MCF 10A (cell line): ENCODE measurements around the gene HEXIM1. TPM values are rescaled to one million over a fixed set of nuclear protein-coding genes. Genes with fewer than 3 reads are reported as not detected.

Source experiments
- BruUV-seq: library from RNA; stranded (reverse); fragments of 400-500 nt; replicated peaks from 2 replicates; lab custom pipeline; 2021; lab: Mats Ljungman, UMichigan
- CTCF ChIA-PET: fragments of 300-600 bp; sonication (Branson Sonifier 250); formaldehyde crosslinking; extraction: SDS; loops from one replicate; lab custom pipeline; 2021; ENCODE audit warnings: antibody characterized with exemption, inconsistent platforms; lab: Yijun Ruan, JAX
- POLR2A ChIA-PET: fragments of 300-600, 350-650 bp; sonication (Branson Sonifier 250); formaldehyde crosslinking; extraction: SDS; loops from one replicate; lab custom pipeline; 2020; ENCODE audit warnings: antibody characterized with exemption, inconsistent platforms; lab: Yijun Ruan, JAX
- DNase-seq: peaks from one replicate; pipeline ENCODE4 v3.0.0-alpha.2; 2018; ENCODE audit not compliant: unreplicated experiment
- H3K27ac Mint-ChIP-seq: one replicate; pipeline ENCODE4 v1.8.0; 2022; ENCODE audit warnings: mild to moderate bottlenecking, low read depth, mixed read lengths; ENCODE audit not compliant: unreplicated experiment
- H3K27me3 Mint-ChIP-seq: one replicate; pipeline ENCODE4 v1.8.0; 2022; ENCODE audit warnings: mixed read lengths; ENCODE audit not compliant: insufficient read depth, unreplicated experiment
- H3K36me3 Mint-ChIP-seq: one replicate; pipeline ENCODE4 v1.8.0; 2022; ENCODE audit warnings: mild to moderate bottlenecking, moderate library complexity, mixed read lengths; ENCODE audit not compliant: insufficient read depth, unreplicated experiment
- H3K4me1 Mint-ChIP-seq: one replicate; pipeline ENCODE4 v1.8.0; 2022; ENCODE audit warnings: mixed read lengths; ENCODE audit not compliant: insufficient read depth, unreplicated experiment
- H3K4me3 Mint-ChIP-seq: one replicate; pipeline ENCODE4 v1.8.0; 2022; ENCODE audit warnings: mild to moderate bottlenecking, moderate library complexity, mixed read lengths; ENCODE audit not compliant: unreplicated experiment
- H3K9me3 Mint-ChIP-seq: one replicate; pipeline ENCODE4 v1.8.0; 2022; ENCODE audit warnings: mixed read lengths; ENCODE audit not compliant: unreplicated experiment
- intact Hi-C: fragments of 100-400 bp; cut with micrococcal nuclease; formaldehyde crosslinking; loops from 2 replicates; pipeline ENCODE4 v1.14.1; 2022
- total RNA-seq: library from RNA; stranded (reverse); gene quantifications from 2 replicates; pipeline ENCODE4 v1.2.3, GENCODE V29; 2022
- TF ChIP-seq, protein P1 (sequence below): fragments of 200-600 bp; IDR thresholded peaks from one replicate; pipeline ENCODE4 v1.8.0; 2022; ENCODE audit warnings: antibody characterized with exemption, mild to moderate bottlenecking; ENCODE audit not compliant: unreplicated experiment

Gene HEXIM1
- total RNA-seq, 1 experiment from 2014 or later = 26.7 TPM

DNA sequence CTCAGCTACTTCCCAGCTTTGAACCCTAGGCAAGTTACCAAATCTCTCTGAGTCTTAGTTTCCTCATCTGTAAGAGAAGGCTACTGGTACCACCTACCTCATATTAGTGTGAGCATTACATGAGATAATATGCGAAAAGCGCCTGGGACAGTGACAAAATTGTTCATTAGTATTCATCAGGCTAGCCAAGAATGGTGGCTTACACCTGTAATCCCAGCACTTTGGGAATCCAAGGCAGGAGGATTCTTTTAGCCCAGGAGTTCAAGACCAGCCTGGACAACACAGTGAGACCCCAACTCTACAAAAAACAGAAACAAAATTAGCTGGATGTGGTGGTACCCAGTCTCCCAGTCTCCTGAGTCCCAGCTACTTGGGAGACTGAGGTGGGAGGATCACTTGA is 19.3 kb upstream of the HEXIM1 start:
- no TSS peak for BruUV-seq
- Mint-ChIP-seq H3K4me3 (peak overlapping the region; percentile 23), H3K4me1 (peaks cover 42% of the 10 kb centered on the region), H3K27ac (no peak overlapping the region), H3K9me3 (no peaks in the 10 kb centered on the region), H3K27me3 (no peaks in the 10 kb centered on the region), H3K36me3 (peaks cover 10% of the 10 kb centered on the region)
- TF ChIP-seq, protein P1, sequence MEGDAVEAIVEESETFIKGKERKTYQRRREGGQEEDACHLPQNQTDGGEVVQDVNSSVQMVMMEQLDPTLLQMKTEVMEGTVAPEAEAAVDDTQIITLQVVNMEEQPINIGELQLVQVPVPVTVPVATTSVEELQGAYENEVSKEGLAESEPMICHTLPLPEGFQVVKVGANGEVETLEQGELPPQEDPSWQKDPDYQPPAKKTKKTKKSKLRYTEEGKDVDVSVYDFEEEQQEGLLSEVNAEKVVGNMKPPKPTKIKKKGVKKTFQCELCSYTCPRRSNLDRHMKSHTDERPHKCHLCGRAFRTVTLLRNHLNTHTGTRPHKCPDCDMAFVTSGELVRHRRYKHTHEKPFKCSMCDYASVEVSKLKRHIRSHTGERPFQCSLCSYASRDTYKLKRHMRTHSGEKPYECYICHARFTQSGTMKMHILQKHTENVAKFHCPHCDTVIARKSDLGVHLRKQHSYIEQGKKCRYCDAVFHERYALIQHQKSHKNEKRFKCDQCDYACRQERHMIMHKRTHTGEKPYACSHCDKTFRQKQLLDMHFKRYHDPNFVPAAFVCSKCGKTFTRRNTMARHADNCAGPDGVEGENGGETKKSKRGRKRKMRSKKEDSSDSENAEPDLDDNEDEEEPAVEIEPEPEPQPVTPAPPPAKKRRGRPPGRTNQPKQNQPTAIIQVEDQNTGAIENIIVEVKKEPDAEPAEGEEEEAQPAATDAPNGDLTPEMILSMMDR = no peak
- ChIA-PET CTCF (interaction anchor here (0.6 to 1.6 kb wide), 5 partner anchors 19 to 68 kb away, joined by 3 to 12 read pairs (median 5); partner anchors contain the start of gene HEXIM1), POLR2A (interaction anchor here (1.0 to 3.5 kb wide), 8 partner anchors 11 to 80 kb away, joined by 3 to 10 read pairs (median 6); partner anchors contain the start of gene NMT1)
- intact Hi-C loops = no loop called here
- no peak for DNase-seq

DNA sequence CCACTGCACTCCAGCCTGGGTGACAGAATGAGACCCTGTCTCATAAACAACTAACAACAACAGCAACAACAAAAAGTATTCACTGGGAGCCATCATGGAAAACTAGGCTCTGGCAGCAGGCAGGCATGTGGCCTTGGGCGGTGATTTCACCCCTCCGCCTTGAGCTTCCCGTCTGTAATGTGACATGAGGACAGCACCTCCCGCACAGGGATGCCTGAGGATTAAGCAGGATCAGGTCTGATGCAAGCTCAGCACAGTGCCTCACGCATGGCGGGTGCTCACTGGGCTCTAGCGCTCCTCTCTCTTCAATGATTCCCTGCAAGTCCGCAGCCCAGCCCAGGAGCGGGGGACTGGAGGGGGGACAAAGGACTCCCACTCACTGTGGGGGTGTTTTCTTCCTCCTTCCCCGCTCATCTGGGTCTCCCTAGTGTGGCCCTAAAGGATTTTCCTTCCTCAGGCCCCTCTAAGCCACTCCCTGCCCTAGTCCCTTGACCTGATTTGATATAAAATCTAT is 18.8 kb upstream of the HEXIM1 start:
- CTCF ChIA-PET = interaction anchor here (0.6 to 1.6 kb wide), 8 partner anchors 10 to 109 kb away, joined by 3 to 12 read pairs (median 4); no protein-coding TSS in a partner anchor
- Mint-ChIP-seq H3K4me3 (peak overlapping the region; percentile 23), H3K36me3 (peaks cover 10% of the 10 kb centered on the region), H3K27ac (peak overlapping the region; percentile 80), H3K27me3 (no peaks in the 10 kb centered on the region), H3K4me1 (peaks cover 37% of the 10 kb centered on the region), H3K9me3 (no peaks in the 10 kb centered on the region)
- DNase-seq = no peak
- no TSS peak for BruUV-seq
- POLR2A ChIA-PET = interaction anchor here (0.5 to 3.5 kb wide), 11 partner anchors 12 to 230 kb away, joined by 3 to 10 read pairs (median 4); partner anchors contain the start of genes HEXIM2 and NMT1
- TF ChIP-seq, protein P1 = no peak
- intact Hi-C loops = no loop called here

DNA sequence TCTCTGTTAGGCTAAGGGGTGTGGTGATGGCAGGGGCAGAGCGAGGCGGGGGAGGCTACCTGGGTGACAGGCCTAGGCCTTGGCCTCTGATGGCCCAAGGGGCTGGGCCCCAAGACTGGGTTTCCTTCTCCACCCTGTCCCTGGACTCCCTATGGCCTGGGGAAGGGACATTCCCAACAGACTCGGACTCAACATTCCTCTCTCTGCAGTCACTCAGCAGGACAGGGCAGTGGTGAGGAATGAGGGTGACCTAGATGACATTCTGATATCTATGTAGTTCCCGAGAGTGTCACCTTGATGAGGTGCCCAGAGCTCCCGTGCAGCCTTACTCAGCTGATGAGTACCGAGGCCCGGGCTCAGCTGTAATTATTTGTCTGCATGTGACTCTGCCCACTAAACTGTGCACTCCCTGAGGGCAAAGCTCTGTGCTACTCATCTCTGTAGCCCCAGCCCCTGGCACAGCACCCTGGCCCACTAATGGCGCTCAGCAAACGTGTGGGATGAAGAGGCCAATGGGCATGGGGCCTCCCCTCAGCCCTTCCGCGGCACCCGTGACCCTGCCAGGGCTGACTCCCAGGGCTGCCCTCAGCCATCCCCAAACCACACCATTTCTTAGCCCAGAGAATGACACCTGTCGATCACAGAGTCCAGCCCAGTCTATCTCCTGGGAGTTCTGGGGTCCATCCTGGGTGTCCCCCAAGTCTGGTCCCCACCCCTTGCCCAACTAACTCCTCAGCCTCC is 18.2 kb upstream of the HEXIM1 start:
- Mint-ChIP-seq H3K9me3 (no peaks in the 10 kb centered on the region), H3K27me3 (no peaks in the 10 kb centered on the region), H3K4me3 (peak overlapping the region; percentile 80), H3K27ac (peak overlapping the region; percentile 80), H3K36me3 (peaks cover 5% of the 10 kb centered on the region), H3K4me1 (peaks cover 38% of the 10 kb centered on the region)
- ChIA-PET POLR2A (interaction anchor here (0.5 to 1.5 kb wide), 11 partner anchors 18 to 230 kb away, joined by 3 to 6 read pairs (median 4); partner anchors contain the start of genes HEXIM1 and HEXIM2), CTCF (interaction anchor here (0.6 to 2.2 kb wide), 13 partner anchors 11 to 210 kb away, joined by 3 to 17 read pairs (median 3); no protein-coding TSS in a partner anchor)
- no peak for DNase-seq
- no TSS peak for BruUV-seq
- intact Hi-C loops = loop anchor here (5.0 kb wide), 1 partner anchor 213 kb away; the partner anchor contains the start of gene GFAP
- TF ChIP-seq, protein P1 = no peak
